Right lobe of liver (tissue), 4 donors: ENCODE data around the gene MACROD2.

Experiments
- CTCF ChIP-seq, 4 donors: fragments of 200-600 bp in 3 of 4; fragments of 450-650 bp in 1 of 4; IDR thresholded peaks; one replicate each; pipeline versions ENCODE4 v1.5.1 to v1.8.0; 2016 to 2022; ENCODE audit warnings: antibody characterized with exemption in 4 of 4, mild to moderate bottlenecking in 2 of 4
- POLR2A ChIP-seq: fragments of 450-650 bp; IDR thresholded peaks from one replicate; pipeline ENCODE4 v1.6.1; 2017; ENCODE audit warnings: antibody characterized with exemption, mild to moderate bottlenecking
- donor health status: DM: no; HTN: no; CAD: no.
- donor health status: DM: no; HTN: no; CAD: no.
- donor health status: DM: no; HTN: yes; CAD: no.

GRCh38 chr20:14947946-14948345 is 952.6 kb downstream of the MACROD2 start:
- TF ChIP-seq CTCF (IDR thresholded peaks at IDR 0.05) (no peak), POLR2A (no peak)
